NCI-H1694 treated with DMSO at 0.1 percent for 48 hours (cell line): Measurements from ENCODE around the gene USP46.

ENCODE experiments used
- DNase-seq: peaks from one replicate; lab custom pipeline; 2025; lab: John Stamatoyannopoulos, UW

USP46 gene

GRCh38 chr4:52617336-52618020 is 41.6 kb downstream of the USP46 start:
- no peak for DNase-seq

GRCh38 chr4:52614241-52614640 is 44.9 kb downstream of the USP46 start:
- no peak for DNase-seq

GRCh38 chr4:52612341-52612740 is 46.8 kb downstream of the USP46 start:
- no peak for DNase-seq

GRCh38 chr4:52611030-52611555 is 48.0 kb downstream of the USP46 start:
- DNase-seq: no peak

- no peak for DNase-seq
These were observed 52.4 kb downstream of the USP46 start for GRCh38 chr4:52606726-52607125.

GRCh38 chr4:52606040-52606439 is 53.1 kb downstream of the USP46 start:
- DNase-seq: no peak

- DNase-seq: no peak
These were observed 54.9 kb downstream of the USP46 start for GRCh38 chr4:52604215-52604614.

- no peak for DNase-seq
These were observed 58.8 kb downstream of the USP46 start for GRCh38 chr4:52600275-52600674.

GRCh38 chr4:52595001-52595400 is 64.1 kb downstream of the USP46 start:
- DNase-seq: no peak

- DNase-seq: no peak
These were observed 66.8 kb downstream of the USP46 start for GRCh38 chr4:52592287-52592686.

GRCh38 chr4:52588771-52589591 is 70.1 kb downstream of the USP46 start:
- DNase-seq: no peak

GRCh38 chr4:52588097-52588496 is 71.0 kb downstream of the USP46 start:
- DNase-seq: no peak

- DNase-seq: no peak
These were observed 73.0 kb downstream of the USP46 start for GRCh38 chr4:52586069-52586468.

GRCh38 chr4:52585379-52585778 is 73.7 kb downstream of the USP46 start:
- no peak for DNase-seq

- no peak for DNase-seq
These were observed 79.4 kb downstream of the USP46 start for GRCh38 chr4:52579602-52580272.

- DNase-seq: no peak
These were observed 80.2 kb downstream of the USP46 start for GRCh38 chr4:52578951-52579350.

GRCh38 chr4:52577624-52577962 is 81.5 kb downstream of the USP46 start:
- DNase-seq: no peak

- DNase-seq: no peak
These were observed 82.0 kb downstream of the USP46 start for GRCh38 chr4:52576961-52577623.

- no peak for DNase-seq
These were observed 82.8 kb downstream of the USP46 start for GRCh38 chr4:52576326-52576725.

GRCh38 chr4:52575406-52575805 is 83.7 kb downstream of the USP46 start:
- DNase-seq: no peak

- DNase-seq: no peak
These were observed 85.1 kb downstream of the USP46 start for GRCh38 chr4:52574036-52574435.

- DNase-seq: no peak
These were observed 85.5 kb downstream of the USP46 start for GRCh38 chr4:52573551-52573950.
